PC-3 (cell line): Measurements from ENCODE around the gene CIITA. TPM values are rescaled to one million over a fixed set of nuclear protein-coding genes. Genes with fewer than 3 reads are reported as not detected.

ENCODE experiments used
- ATAC-seq: fragments of 200-7000 bp; cut with Tn5 transposase; 2 replicates; pipeline ENCODE4 v1.9.1; 2020; ENCODE audit warnings: mild to moderate bottlenecking, moderate library complexity
- BruUV-seq: library from RNA; stranded (reverse); fragments of 400-500 nt; replicated peaks from 2 replicates; lab custom pipeline; 2021; lab: Mats Ljungman, UMichigan
- CTCF ChIA-PET: fragments of 300-600 bp; sonication (Branson Sonifier 250); formaldehyde crosslinking; loops from one replicate; lab custom pipeline; 2022; ENCODE audit warnings: antibody characterized with exemption; lab: Charles Lee
- POLR2A ChIA-PET: fragments of 300-600 bp; sonication (Branson Sonifier 250); formaldehyde crosslinking; loops from one replicate; lab custom pipeline; 2022; ENCODE audit warnings: antibody characterized with exemption; ENCODE audit not compliant: unreplicated experiment; lab: Charles Lee
- DNase-seq: peaks from one replicate; pipeline ENCODE4 v3.0.0-alpha.2; 2015
- H2AFZ ChIP-seq: fragments of 300-600 bp; sonication (generic); 2 replicates; pipeline ENCODE4 v1.6.0; 2016; ENCODE audit warnings: antibody characterized with exemption, low read length
- H3F3A ChIP-seq: fragments of 300-600 bp; sonication (generic); one replicate; pipeline ENCODE4 v1.6.0; 2017; ENCODE audit warnings: antibody characterized with exemption, low read length, control low read depth, mild to moderate bottlenecking; ENCODE audit not compliant: unreplicated experiment
- H3K27ac ChIP-seq: fragments of 300-600 bp; sonication (generic); 2 replicates; pipeline ENCODE4 v1.5.1; 2016; ENCODE audit warnings: mild to moderate bottlenecking, low read length
- H3K27me3 ChIP-seq: fragments of 300-600 bp; sonication (generic); 2 replicates; pipeline ENCODE4 v1.6.1; 2016; ENCODE audit warnings: low read length, mixed read lengths
- H3K36me3 ChIP-seq: fragments of 300-600 bp; sonication (generic); 2 replicates; pipeline ENCODE4 v1.6.1; 2016; ENCODE audit warnings: low read depth, mixed run types, low read length, mixed read lengths
- H3K4me1 ChIP-seq: fragments of 300-600 bp; sonication (generic); 2 replicates; pipeline ENCODE4 v1.5.1; 2016; ENCODE audit warnings: low read length; ENCODE audit not compliant: insufficient read depth
- H3K4me2 ChIP-seq: fragments of 300-600 bp; sonication (generic); 2 replicates; pipeline ENCODE4 v1.6.0; 2016; ENCODE audit warnings: low read length
- H3K4me3 ChIP-seq: fragments of 300-600 bp; sonication (generic); 2 replicates; pipeline ENCODE4 v1.5.1; 2016; ENCODE audit warnings: mild to moderate bottlenecking, low read length, mixed read lengths
- H3K79me2 ChIP-seq: fragments of 300-600 bp; sonication (generic); 2 replicates; pipeline ENCODE4 v1.6.1; 2017; ENCODE audit warnings: low read length, mixed read lengths
- H3K9ac ChIP-seq: fragments of 300-600 bp; sonication (generic); 2 replicates; pipeline ENCODE4 v1.6.0; 2016; ENCODE audit warnings: mild to moderate bottlenecking, low read length
- H3K9me2 ChIP-seq: fragments of 300-600 bp; sonication (generic); replicated peaks from 2 replicates; pipeline ENCODE4 v1.6.1; 2016; ENCODE audit warnings: mixed run types, low read length, mixed read lengths
- H3K9me3 ChIP-seq: fragments of 300-600 bp; sonication (generic); 2 replicates; pipeline ENCODE4 v1.6.1; 2016; ENCODE audit warnings: low read length, mixed read lengths
- H4K20me1 ChIP-seq: fragments of 300-600 bp; sonication (generic); 2 replicates; pipeline ENCODE4 v1.6.1; 2016; ENCODE audit warnings: low read length, mixed read lengths
- EZH2 ChIP-seq: fragments of 300-600 bp; sonication (generic); IDR thresholded peaks from one replicate; pipeline ENCODE4 v1.6.1; 2017; ENCODE audit warnings: antibody characterized with exemption, mild to moderate bottlenecking, low read length; ENCODE audit not compliant: unreplicated experiment
- EZH2phosphoT487 ChIP-seq: fragments of 300-600 bp; sonication (generic); IDR thresholded peaks from 2 replicates; pipeline ENCODE4 v1.6.1; 2018; ENCODE audit warnings: mild to moderate bottlenecking, antibody characterized with exemption, low read length, borderline replicate concordance
- intact Hi-C: fragments of 100-400 bp; cut with micrococcal nuclease; formaldehyde crosslinking; loops from 2 replicates; pipeline ENCODE4 v1.9.0; 2023
- total RNA-seq: library from RNA; depleted of rRNA; stranded (reverse); fragments of >200 nt; gene quantifications from 2 replicates; pipeline ENCODE4 v1.2.3, GENCODE V29; 2014
- TF ChIP-seq, protein P1 (sequence below): fragments of 300-600 bp; sonication (generic); conservative IDR thresholded peaks from 2 replicates; pipeline ENCODE4 v1.5.1; 2017; ENCODE audit warnings: antibody characterized with exemption, low read depth, mild to moderate bottlenecking, low read length

The CIITA gene
- total RNA-seq, 1 experiment from 2014 or later, result not detected

DNA sequence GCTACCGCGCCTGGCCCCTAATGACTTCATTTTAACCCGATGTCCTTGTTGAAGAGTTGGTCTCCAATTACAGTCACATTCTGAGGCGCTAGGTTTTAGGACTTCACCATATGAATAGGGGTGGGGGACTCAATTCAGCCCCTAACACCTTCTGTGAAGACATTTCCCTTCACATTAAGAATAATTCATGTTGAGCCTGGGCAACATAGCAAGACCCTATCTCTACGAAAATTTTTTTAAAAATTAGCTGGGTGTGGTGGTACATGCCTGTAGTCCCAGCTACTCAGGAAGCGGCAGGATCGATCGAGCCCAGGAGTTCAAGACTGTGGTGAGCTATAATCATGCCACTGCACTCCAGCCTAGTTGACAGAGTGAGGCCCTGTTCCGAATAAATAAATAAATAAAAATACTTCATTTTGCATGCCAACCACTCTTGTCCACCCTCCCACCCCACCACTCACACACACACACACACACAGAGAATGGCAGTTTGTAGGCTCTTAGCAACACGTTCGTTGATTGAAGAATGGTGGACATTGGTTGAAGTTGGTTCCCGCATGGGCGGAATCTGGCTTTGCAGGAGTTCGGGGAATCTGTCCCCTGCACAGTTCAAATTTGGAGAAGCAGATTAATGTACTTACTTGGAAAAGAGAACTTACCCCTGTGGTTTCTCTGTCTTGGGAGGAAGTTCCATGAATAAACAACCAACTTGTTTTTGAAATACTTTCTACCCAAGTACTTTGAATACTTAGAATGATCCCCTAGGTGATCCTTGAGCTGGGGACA is 30.6 kb upstream of the CIITA start:
- Histone ChIP-seq H3K9me2 (no peaks in the 10 kb centered on the region), H3K27ac (no peak overlapping the region), H2AFZ (no peak overlapping the region), H3K27me3 (peaks cover 25% of the 10 kb centered on the region), H3K9ac (no peak overlapping the region), H3K4me3 (no peak overlapping the region), H3F3A (no peaks in the 10 kb centered on the region), H3K4me1 (no peaks in the 10 kb centered on the region), H3K79me2 (no peaks in the 10 kb centered on the region), H3K36me3 (no peaks in the 10 kb centered on the region), H3K9me3 (no peaks in the 10 kb centered on the region), H3K4me2 (no peak overlapping the region), H4K20me1 (no peaks in the 10 kb centered on the region)
- ChIA-PET CTCF (no interaction called here), POLR2A (no interaction called here)
- intact Hi-C loops, result no loop called here
- DNase-seq (no peak), ATAC-seq (no peak)
- no TSS peak for BruUV-seq
- TF ChIP-seq EZH2 (no peak), EZH2phosphoT487 (no peak)
- TF ChIP-seq, protein P1, sequence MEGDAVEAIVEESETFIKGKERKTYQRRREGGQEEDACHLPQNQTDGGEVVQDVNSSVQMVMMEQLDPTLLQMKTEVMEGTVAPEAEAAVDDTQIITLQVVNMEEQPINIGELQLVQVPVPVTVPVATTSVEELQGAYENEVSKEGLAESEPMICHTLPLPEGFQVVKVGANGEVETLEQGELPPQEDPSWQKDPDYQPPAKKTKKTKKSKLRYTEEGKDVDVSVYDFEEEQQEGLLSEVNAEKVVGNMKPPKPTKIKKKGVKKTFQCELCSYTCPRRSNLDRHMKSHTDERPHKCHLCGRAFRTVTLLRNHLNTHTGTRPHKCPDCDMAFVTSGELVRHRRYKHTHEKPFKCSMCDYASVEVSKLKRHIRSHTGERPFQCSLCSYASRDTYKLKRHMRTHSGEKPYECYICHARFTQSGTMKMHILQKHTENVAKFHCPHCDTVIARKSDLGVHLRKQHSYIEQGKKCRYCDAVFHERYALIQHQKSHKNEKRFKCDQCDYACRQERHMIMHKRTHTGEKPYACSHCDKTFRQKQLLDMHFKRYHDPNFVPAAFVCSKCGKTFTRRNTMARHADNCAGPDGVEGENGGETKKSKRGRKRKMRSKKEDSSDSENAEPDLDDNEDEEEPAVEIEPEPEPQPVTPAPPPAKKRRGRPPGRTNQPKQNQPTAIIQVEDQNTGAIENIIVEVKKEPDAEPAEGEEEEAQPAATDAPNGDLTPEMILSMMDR, result no peak

DNA sequence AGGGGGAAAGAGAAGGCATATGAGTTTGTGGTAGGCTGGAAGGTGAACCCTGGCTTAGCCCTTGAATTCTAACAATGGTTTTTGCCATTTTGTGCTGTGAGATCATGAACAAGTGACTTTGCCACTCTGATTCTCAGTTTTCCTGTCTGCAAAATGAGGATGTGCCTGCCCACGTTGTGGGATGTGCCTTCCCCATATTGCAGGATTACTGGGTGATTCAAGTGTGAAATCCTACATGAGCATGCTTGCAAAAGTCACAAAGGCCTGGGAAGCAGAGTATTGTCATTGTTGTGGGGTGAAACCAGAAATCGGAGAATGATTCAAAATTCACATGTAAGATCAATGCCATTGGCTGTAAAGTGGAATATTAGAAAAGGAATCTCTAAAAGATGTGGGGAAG is 29.8 kb upstream of the CIITA start:
- intact Hi-C loops, result no loop called here
- H3K9me2 ChIP-seq, result no peaks in the 10 kb centered on the region
- ATAC-seq (no peak), DNase-seq (no peak)
- no peak overlapping the region for H2AFZ ChIP-seq
- H3K36me3 ChIP-seq, result no peaks in the 10 kb centered on the region
- H3K79me2 ChIP-seq, result no peaks in the 10 kb centered on the region
- TF ChIP-seq EZH2phosphoT487, result no peak
- no peak for TF ChIP-seq EZH2
- TF ChIP-seq, protein P1, result no peak
- ChIA-PET POLR2A (no interaction called here), CTCF (no interaction called here)
- H3K4me3 ChIP-seq, result no peak overlapping the region
- no TSS peak for BruUV-seq
- no peaks in the 10 kb centered on the region for H3F3A ChIP-seq
- no peaks in the 10 kb centered on the region for H3K4me1 ChIP-seq
- H3K9ac ChIP-seq, result no peak overlapping the region
- H4K20me1 ChIP-seq, result no peaks in the 10 kb centered on the region
- H3K27ac ChIP-seq, result no peak overlapping the region
- peaks cover 20% of the 10 kb centered on the region for H3K27me3 ChIP-seq
- H3K4me2 ChIP-seq, result no peak overlapping the region
- H3K9me3 ChIP-seq, result no peaks in the 10 kb centered on the region

DNA sequence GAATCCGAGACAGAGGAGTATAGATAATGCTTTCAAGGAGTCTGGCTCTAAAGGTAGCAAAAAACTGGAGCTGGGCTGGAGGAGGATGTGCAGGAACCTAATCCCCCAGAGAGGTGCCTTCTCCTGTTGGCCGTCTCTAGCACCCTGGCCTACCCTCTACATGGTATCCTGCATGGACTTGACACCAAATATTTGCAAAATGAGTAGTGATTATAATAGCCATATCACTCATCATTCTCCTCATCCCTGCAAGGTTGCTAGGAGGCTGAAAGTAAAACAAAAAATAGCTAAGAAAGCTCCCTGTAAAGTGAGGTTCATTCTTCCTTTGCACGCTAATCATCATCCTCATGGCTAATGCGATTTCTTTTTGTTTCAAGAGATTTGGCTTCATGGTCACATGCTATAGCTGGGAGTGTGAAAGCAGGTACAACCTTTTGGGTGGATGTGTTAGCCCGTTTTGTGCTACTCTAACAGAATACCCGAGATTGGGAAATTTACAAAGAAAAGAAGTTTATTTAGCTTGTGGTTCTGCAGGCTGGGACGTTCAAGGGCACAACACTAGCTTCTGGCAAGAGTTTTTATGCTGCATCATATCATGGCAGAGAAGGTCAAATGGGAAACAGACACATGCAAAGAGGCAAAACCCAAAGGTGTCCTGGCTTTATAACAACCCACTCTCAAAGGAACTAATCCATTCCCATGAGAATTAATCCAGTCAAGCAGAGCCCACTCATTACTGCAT is 27.1 kb upstream of the CIITA start:
- no peaks in the 10 kb centered on the region for H3K9me2 ChIP-seq
- no peaks in the 10 kb centered on the region for H3F3A ChIP-seq
- no TSS peak for BruUV-seq
- ChIA-PET POLR2A (no interaction called here), CTCF (no interaction called here)
- H3K36me3 ChIP-seq, result no peaks in the 10 kb centered on the region
- H4K20me1 ChIP-seq, result no peaks in the 10 kb centered on the region
- TF ChIP-seq, protein P1, result no peak
- TF ChIP-seq EZH2 (no peak), EZH2phosphoT487 (no peak)
- H3K4me1 ChIP-seq, result peaks cover 8% of the 10 kb centered on the region
- ATAC-seq (no peak), DNase-seq (peak; percentile 3)
- intact Hi-C loops, result no loop called here
- H3K4me3 ChIP-seq, result no peak overlapping the region
- no peak overlapping the region for H3K9ac ChIP-seq
- H2AFZ ChIP-seq, result no peak overlapping the region
- no peaks in the 10 kb centered on the region for H3K9me3 ChIP-seq
- no peaks in the 10 kb centered on the region for H3K79me2 ChIP-seq
- H3K27me3 ChIP-seq, result peaks cover 20% of the 10 kb centered on the region
- no peak overlapping the region for H3K4me2 ChIP-seq
- H3K27ac ChIP-seq, result no peak overlapping the region
